Stimulated activated CD4-positive, alpha-beta T cell treated with anti-CD3 and anti-CD28 coated beads, Interleukin-15, amount 100 ng/mL, for 24 hours (primary cell): Measurements from ENCODE around the gene ANKRD23.
"Not testable (repeated sequence)": the region's sequence is repeated elsewhere in the genome, so short reads cannot be mapped to it uniquely, and the experiment has no call there.

Experiments used
- DNase-seq: peaks from one replicate; pipeline ENCODE4 v3.0.0-alpha.2; 2020

The ANKRD23 gene

GRCh38 chr2:96843538-96844268, at the start of gene ANKRD23:
Gene ANKRD23 (minus strand): TSS chr2:96844021. CDS start chr2:96843992, 29 bp downstream.
- DNase-seq: no peak

GRCh38 chr2:96891591-96892333, 47.9 kb upstream of the ANKRD23 start:
- DNase-seq: no peak

GRCh38 chr2:96890726-96891385, 47.0 kb upstream of the ANKRD23 start:
- no peak for DNase-seq

GRCh38 chr2:96890252-96890651, 46.4 kb upstream of the ANKRD23 start:
- DNase-seq: no peak

- DNase-seq: not testable (repeated sequence)
These were observed 45.7 kb upstream of the ANKRD23 start for GRCh38 chr2:96889502-96889901.

- no peak for DNase-seq
These were observed 44.5 kb upstream of the ANKRD23 start for GRCh38 chr2:96888072-96889011.

- DNase-seq: no peak
These were observed 43.7 kb upstream of the ANKRD23 start for GRCh38 chr2:96887493-96888012.

- DNase-seq: no peak
These were observed 41.9 kb upstream of the ANKRD23 start for GRCh38 chr2:96885432-96886347.

- DNase-seq: no peak
These were observed 40.7 kb upstream of the ANKRD23 start for GRCh38 chr2:96884299-96885094.

GRCh38 chr2:96883306-96883705, 39.5 kb upstream of the ANKRD23 start:
- DNase-seq: no peak

GRCh38 chr2:96882906-96883305, 39.1 kb upstream of the ANKRD23 start:
- no peak for DNase-seq

GRCh38 chr2:96882230-96882629, 38.4 kb upstream of the ANKRD23 start:
- DNase-seq: no peak

GRCh38 chr2:96881349-96882195, 37.8 kb upstream of the ANKRD23 start:
- DNase-seq: no peak

- no peak for DNase-seq
These were observed 37.1 kb upstream of the ANKRD23 start for GRCh38 chr2:96880891-96881273.

- no peak for DNase-seq
These were observed 35.8 kb upstream of the ANKRD23 start for GRCh38 chr2:96879545-96880040.

- DNase-seq: no peak
These were observed 35.1 kb upstream of the ANKRD23 start for GRCh38 chr2:96878796-96879544.

GRCh38 chr2:96878171-96878570, 34.4 kb upstream of the ANKRD23 start:
- no peak for DNase-seq

- DNase-seq: no peak
These were observed 33.8 kb upstream of the ANKRD23 start for GRCh38 chr2:96877631-96878092.
